ENCODE data around the gene RASGRP3. TPM values are rescaled to one million over a fixed set of nuclear protein-coding genes. Genes with fewer than 3 reads are reported as not detected.

The RASGRP3 gene
- total and polyA plus RNA-seq, 2 of the 13 experiments (the other 11 are each of a cell fraction or from before 2014, with no cell fraction given), result 0.01 TPM; not detected in 1

DNA sequence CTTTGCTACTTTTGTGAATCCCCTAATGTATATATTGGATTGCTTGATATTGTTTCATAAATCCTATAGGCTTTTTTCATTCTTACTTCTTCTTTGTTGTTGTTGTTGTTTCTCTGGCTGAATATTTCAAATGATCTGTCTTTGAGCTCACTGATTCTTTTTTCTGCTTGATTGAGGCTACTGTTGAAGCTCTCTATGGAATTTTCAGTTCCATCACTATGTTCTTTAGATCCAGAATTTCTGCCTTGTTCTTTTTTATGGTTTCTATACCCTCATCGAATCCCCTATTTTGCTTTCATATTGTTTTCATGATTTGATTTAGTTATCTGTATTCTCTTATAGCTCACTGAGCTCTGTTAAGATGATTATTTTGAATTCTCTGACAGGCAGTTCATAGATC, 24.6 kb upstream of the RASGRP3 start:
- no TSS peak for BruUV-seq (replicated peaks)
- in situ Hi-C loops (cut with HindIII; ENCODE audit: extremely low pct_ligation_motif_present, low pct_unique_long_range_greater_than_20kb), result no loop called here
- CTCF ChIA-PET (ENCODE audit: low intra/inter-chr PET ratio, low total read pairs), result no interaction called here

DNA sequence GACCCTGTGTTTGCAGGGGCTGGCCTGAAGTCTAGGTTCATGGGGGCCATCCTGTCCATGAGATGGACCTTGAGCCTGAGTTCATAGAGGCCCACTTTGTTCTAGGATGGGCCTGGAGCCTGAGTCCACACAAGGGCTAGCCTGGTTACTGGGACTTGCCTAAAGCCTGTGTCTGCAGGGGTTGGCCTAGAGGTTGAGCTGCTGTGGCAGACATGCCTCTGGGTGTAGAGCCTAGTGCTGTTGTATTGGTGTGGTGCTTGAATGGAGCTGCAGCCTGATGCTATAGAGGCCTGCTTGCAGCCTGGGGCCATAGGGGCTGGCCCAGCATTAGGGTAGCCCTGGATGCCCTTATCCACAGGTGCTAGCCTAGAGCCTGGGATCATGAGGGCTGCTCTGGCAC, 23.9 kb upstream of the RASGRP3 start:
- Histone ChIP-seq H2AFZ (ENCODE audit: low read length) (no peak overlapping the region), H3K9ac (ENCODE audit: insufficient read depth, low read depth, low read length) (no peak overlapping the region), H3K4me3 (replicated peaks in 1 of 3; ENCODE audit: insufficient read depth in 1 of 3, low read depth in 2 of 3, low read length in 3 of 3) (no peak overlapping the region), H3K9me3 (ENCODE audit: low read length) (peaks cover 20% of the 10 kb centered on the region; the same call in 1 of the 2 replicates), H3K27me3 (ENCODE audit: control insufficient read depth in 1 of 2, insufficient read depth in 2 of 2, low read length in 2 of 2) (no peaks in the 10 kb centered on the region), H3K27ac (ENCODE audit: extremely low read length, insufficient read depth, low read length) (no peak overlapping the region), H4K20me1 (ENCODE audit: insufficient read depth, low read length) (no peaks in the 10 kb centered on the region), H3K4me1 (ENCODE audit: insufficient read depth, low read length) (no peaks in the 10 kb centered on the region), H3K79me2 (ENCODE audit: insufficient read depth, low read length) (no peaks in the 10 kb centered on the region), H3K4me2 (ENCODE audit: low read depth, low read length) (no peak overlapping the region), H3K36me3 (replicated peaks in 1 of 2; ENCODE audit: control insufficient read depth in 1 of 2, insufficient read depth in 2 of 2, low read length in 2 of 2) (no peaks in the 10 kb centered on the region)
- peak; percentile 35; the same call in 1 of the 3 replicates for ATAC-seq
- no peak for FAIRE-seq
- POLR2A ChIA-PET, result no interaction called here
- TF ChIP-seq HOXA9 (CRISPR knock-in tag; IDR thresholded peaks at IDR 0.05; ENCODE audit: borderline replicate concordance) (no peak), MEIS1 (CRISPR knock-in tag; IDR thresholded peaks at IDR 0.05; ENCODE audit: borderline replicate concordance) (no peak), ZNF256 (CRISPR knock-in tag; conservative IDR thresholded peaks at IDR 0.05) (no peak), ZNF557 (CRISPR knock-in tag; IDR thresholded peaks at IDR 0.05) (no peak), NCOA1 (CRISPR knock-in tag; IDR thresholded peaks at IDR 0.05) (no peak), ZNF451 (CRISPR knock-in tag; IDR thresholded peaks at IDR 0.05) (no peak), KDM4B (CRISPR knock-in tag; IDR thresholded peaks at IDR 0.05) (no peak), ZBTB7A (CRISPR knock-in tag; IDR thresholded peaks at IDR 0.05) (no peak)
- TF ChIP-seq, protein P1, sequence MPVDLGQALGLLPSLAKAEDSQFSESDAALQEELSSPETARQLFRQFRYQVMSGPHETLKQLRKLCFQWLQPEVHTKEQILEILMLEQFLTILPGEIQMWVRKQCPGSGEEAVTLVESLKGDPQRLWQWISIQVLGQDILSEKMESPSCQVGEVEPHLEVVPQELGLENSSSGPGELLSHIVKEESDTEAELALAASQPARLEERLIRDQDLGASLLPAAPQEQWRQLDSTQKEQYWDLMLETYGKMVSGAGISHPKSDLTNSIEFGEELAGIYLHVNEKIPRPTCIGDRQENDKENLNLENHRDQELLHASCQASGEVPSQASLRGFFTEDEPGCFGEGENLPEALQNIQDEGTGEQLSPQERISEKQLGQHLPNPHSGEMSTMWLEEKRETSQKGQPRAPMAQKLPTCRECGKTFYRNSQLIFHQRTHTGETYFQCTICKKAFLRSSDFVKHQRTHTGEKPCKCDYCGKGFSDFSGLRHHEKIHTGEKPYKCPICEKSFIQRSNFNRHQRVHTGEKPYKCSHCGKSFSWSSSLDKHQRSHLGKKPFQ (CRISPR knock-in tag; IDR thresholded peaks at IDR 0.05; ENCODE audit: insufficient replicate concordance), result no peak
- TF ChIP-seq, protein P2, sequence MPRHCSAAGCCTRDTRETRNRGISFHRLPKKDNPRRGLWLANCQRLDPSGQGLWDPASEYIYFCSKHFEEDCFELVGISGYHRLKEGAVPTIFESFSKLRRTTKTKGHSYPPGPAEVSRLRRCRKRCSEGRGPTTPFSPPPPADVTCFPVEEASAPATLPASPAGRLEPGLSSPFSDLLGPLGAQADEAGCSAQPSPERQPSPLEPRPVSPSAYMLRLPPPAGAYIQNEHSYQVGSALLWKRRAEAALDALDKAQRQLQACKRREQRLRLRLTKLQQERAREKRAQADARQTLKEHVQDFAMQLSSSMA (CRISPR knock-in tag; IDR thresholded peaks at IDR 0.05), result no peak
- DNase-seq (ENCODE audit: low spot score), result no peak
- intact Hi-C loops (cut with micrococcal nuclease; ENCODE audit: unreplicated experiment) (no loop called here), in situ Hi-C loops (cut with HindIII; ENCODE audit: extremely low pct_ligation_motif_present, low pct_unique_long_range_greater_than_20kb) (no loop called here)
- CTCF ChIA-PET (ENCODE audit: low intra/inter-chr PET ratio, low total read pairs), result no interaction called here
- no TSS peak for BruUV-seq (replicated peaks)

More for the DNA sequence above, 24.6 kb upstream of the RASGRP3 start:
- intact Hi-C loops (cut with micrococcal nuclease; ENCODE audit: unreplicated experiment), result no loop called here
- TF ChIP-seq ZNF160 (CRISPR knock-in tag; IDR thresholded peaks at IDR 0.05), result peak; percentile 98
- TF ChIP-seq ZNF674 (CRISPR knock-in tag; IDR thresholded peaks at IDR 0.05; ENCODE audit: low read depth), result no peak
- no peak for ATAC-seq
- Histone ChIP-seq H3K4me1 (ENCODE audit: insufficient read depth, low read length) (no peaks in the 10 kb centered on the region), H2AFZ (ENCODE audit: low read length) (no peak overlapping the region), H3K79me2 (ENCODE audit: insufficient read depth, low read length) (no peaks in the 10 kb centered on the region), H3K27me3 (ENCODE audit: control insufficient read depth in 1 of 2, insufficient read depth in 2 of 2, low read length in 2 of 2) (no peaks in the 10 kb centered on the region), H4K20me1 (ENCODE audit: insufficient read depth, low read length) (no peaks in the 10 kb centered on the region), H3K4me3 (replicated peaks in 1 of 3; ENCODE audit: insufficient read depth in 1 of 3, low read depth in 2 of 3, low read length in 3 of 3) (no peak overlapping the region), H3K4me2 (ENCODE audit: low read depth, low read length) (no peak overlapping the region), H3K36me3 (replicated peaks in 1 of 2; ENCODE audit: control insufficient read depth in 1 of 2, insufficient read depth in 2 of 2, low read length in 2 of 2) (no peaks in the 10 kb centered on the region), H3K27ac (ENCODE audit: extremely low read length, insufficient read depth, low read length) (no peak overlapping the region), H3K9ac (ENCODE audit: insufficient read depth, low read depth, low read length) (no peak overlapping the region), H3K9me3 (ENCODE audit: low read length) (peaks cover 20% of the 10 kb centered on the region; the same call in 1 of the 2 replicates)
- WGBS (ENCODE audit: low lambda C conversion rate), result 0% methylated on average over 1 of the region's 1 CpG
- FAIRE-seq, result no peak
- POLR2A ChIA-PET, result no interaction called here
- DNase-seq (ENCODE audit: low spot score), result no peak
